Globus pallidus (tissue), 1 donor: ENCODE measurements around the gene TMEM179.
A peak's percentile ranks its signal among the peaks of the same experiment; 100 is the strongest.

Experiments used
- DNase-seq: peaks from one replicate; pipeline ENCODE4 v3.0.0-alpha.2; 2015; ENCODE audit warnings: low spot score

Gene TMEM179

GRCh38 chr14:104598910-104599273, 5.7 kb downstream of the TMEM179 start:
- no peak for DNase-seq

- peak; percentile 33 for DNase-seq
These were observed 6.3 kb downstream of the TMEM179 start for GRCh38 chr14:104598039-104598909.

GRCh38 chr14:104597576-104597975, 7.0 kb downstream of the TMEM179 start:
- no peak for DNase-seq

GRCh38 chr14:104596927-104597351, 7.6 kb downstream of the TMEM179 start:
- no peak for DNase-seq

- DNase-seq = no peak
These were observed 8.1 kb downstream of the TMEM179 start for GRCh38 chr14:104596451-104596918.

- no peak for DNase-seq
These were observed 8.6 kb downstream of the TMEM179 start for GRCh38 chr14:104595911-104596450.

GRCh38 chr14:104595116-104595675, 9.4 kb downstream of the TMEM179 start:
- DNase-seq = no peak

- DNase-seq = no peak
These were observed 10.1 kb downstream of the TMEM179 start for GRCh38 chr14:104594310-104595046.

GRCh38 chr14:104593710-104594136, 10.8 kb downstream of the TMEM179 start:
- DNase-seq = no peak

GRCh38 chr14:104593241-104593701, 11.3 kb downstream of the TMEM179 start:
- DNase-seq = no peak

GRCh38 chr14:104592785-104593184, 11.8 kb downstream of the TMEM179 start:
- DNase-seq = no peak

- no peak for DNase-seq
These were observed 12.3 kb downstream of the TMEM179 start for GRCh38 chr14:104592292-104592672.

- DNase-seq = no peak
These were observed 12.9 kb downstream of the TMEM179 start for GRCh38 chr14:104591506-104592291.

GRCh38 chr14:104591031-104591430, 13.5 kb downstream of the TMEM179 start:
- DNase-seq = no peak

GRCh38 chr14:104590240-104590965, 14.2 kb downstream of the TMEM179 start:
- DNase-seq = no peak

GRCh38 chr14:104589338-104590195, 15.0 kb downstream of the TMEM179 start:
- no peak for DNase-seq

- DNase-seq = no peak
These were observed 16.3 kb downstream of the TMEM179 start for GRCh38 chr14:104588066-104588857.

- no peak for DNase-seq
These were observed 16.9 kb downstream of the TMEM179 start for GRCh38 chr14:104587641-104588040.
